CD4-positive, CD25-positive, alpha-beta regulatory T cell (primary cell): ENCODE data around the gene ATAD5. TPM values are rescaled to one million over a fixed set of nuclear protein-coding genes. Genes with fewer than 3 reads are reported as not detected.

Source experiments
- ATAC-seq, 2 donors: fragments of 150-1000 bp; cut with Tn5 transposase; one replicate each; pipeline ENCODE4 v1.10.0; 2021; ENCODE audit warnings: low read depth in 2 of 2, moderate number of reproducible peaks in 2 of 2, moderate library complexity in 1 of 2
- DNase-seq, 3 donors: peaks; one replicate each; pipeline versions ENCODE4 v3.0.0 to v3.0.0-alpha.2; 2012 to 2022; ENCODE audit warnings: mixed read lengths in 1 of 3
- H3K27ac ChIP-seq: one replicate; pipeline ENCODE4 v1.7.0; 2013; ENCODE audit warnings: mild to moderate bottlenecking, low read length; ENCODE audit not compliant: insufficient read depth, poor library complexity, severe bottlenecking
- H3K27me3 ChIP-seq: one replicate; pipeline ENCODE4 v1.7.0; 2013; ENCODE audit warnings: low read length; ENCODE audit not compliant: control insufficient read depth, insufficient read depth
- H3K36me3 ChIP-seq: one replicate; pipeline ENCODE4 v1.7.0; 2013; ENCODE audit warnings: mild to moderate bottlenecking, low read length, moderate library complexity; ENCODE audit not compliant: control insufficient read depth, insufficient read depth
- H3K4me1 ChIP-seq: 2 replicates; pipeline ENCODE4 v1.7.0; 2013; ENCODE audit warnings: mild to moderate bottlenecking, low read length; ENCODE audit not compliant: insufficient read depth, control insufficient read depth, poor library complexity, severe bottlenecking
- H3K4me3 ChIP-seq: one replicate; pipeline ENCODE4 v1.7.0; 2013; ENCODE audit warnings: low read depth, mild to moderate bottlenecking, low read length, moderate library complexity
- H3K9me3 ChIP-seq, 2 experiments: 1 replicate in 1 of 2; 2 replicates in 1 of 2; pipeline ENCODE4 v1.7.0; 2013; ENCODE audit warnings: low read length in 2 of 2, mild to moderate bottlenecking in 1 of 2, moderate library complexity in 1 of 2; ENCODE audit not compliant: control insufficient read depth in 2 of 2
- H3K27ac Mint-ChIP-seq, 3 donors: one replicate each; pipeline ENCODE4 v1.8.0; 2020 to 2022; ENCODE audit warnings: mild to moderate bottlenecking in 3 of 3, mixed read lengths in 3 of 3, moderate library complexity in 2 of 3
- H3K27me3 Mint-ChIP-seq: one replicate; pipeline ENCODE4 v1.8.0; 2022; ENCODE audit warnings: mild to moderate bottlenecking, mixed read lengths
- H3K36me3 Mint-ChIP-seq: one replicate; pipeline ENCODE4 v1.8.0; 2020; ENCODE audit warnings: mixed read lengths
- H3K4me1 Mint-ChIP-seq, 4 donors: one replicate each; pipeline ENCODE4 v1.8.0; 2020 to 2022; ENCODE audit warnings: mixed read lengths in 4 of 4, mild to moderate bottlenecking in 1 of 4
- H3K4me3 Mint-ChIP-seq, 4 donors: one replicate each; pipeline ENCODE4 v1.8.0; 2020 to 2022; ENCODE audit warnings: mild to moderate bottlenecking in 4 of 4, mixed read lengths in 4 of 4, moderate library complexity in 3 of 4
- H3K9me3 Mint-ChIP-seq, 7 donors: one replicate each; pipeline ENCODE4 v1.8.0; 2020 to 2022; ENCODE audit warnings: mixed read lengths in 7 of 7, mild to moderate bottlenecking in 3 of 7, moderate library complexity in 2 of 7
- polyA plus RNA-seq, 4 donors: library from polyadenylated mRNA; unstranded; fragments of 300-500 nt; fragmentation: Illumina TruSeq; gene quantifications; one replicate each; pipeline ENCODE4 v1.2.3, GENCODE V29; 2021
- total RNA-seq: library from RNA; stranded (reverse); gene quantifications from one replicate; pipeline ENCODE4 v1.2.3, GENCODE V29; 2022

Gene ATAD5
- total and polyA plus RNA-seq, 5 donors from 2014 or later = 0.72 to 5.7 (median 1.3) TPM

DNA sequence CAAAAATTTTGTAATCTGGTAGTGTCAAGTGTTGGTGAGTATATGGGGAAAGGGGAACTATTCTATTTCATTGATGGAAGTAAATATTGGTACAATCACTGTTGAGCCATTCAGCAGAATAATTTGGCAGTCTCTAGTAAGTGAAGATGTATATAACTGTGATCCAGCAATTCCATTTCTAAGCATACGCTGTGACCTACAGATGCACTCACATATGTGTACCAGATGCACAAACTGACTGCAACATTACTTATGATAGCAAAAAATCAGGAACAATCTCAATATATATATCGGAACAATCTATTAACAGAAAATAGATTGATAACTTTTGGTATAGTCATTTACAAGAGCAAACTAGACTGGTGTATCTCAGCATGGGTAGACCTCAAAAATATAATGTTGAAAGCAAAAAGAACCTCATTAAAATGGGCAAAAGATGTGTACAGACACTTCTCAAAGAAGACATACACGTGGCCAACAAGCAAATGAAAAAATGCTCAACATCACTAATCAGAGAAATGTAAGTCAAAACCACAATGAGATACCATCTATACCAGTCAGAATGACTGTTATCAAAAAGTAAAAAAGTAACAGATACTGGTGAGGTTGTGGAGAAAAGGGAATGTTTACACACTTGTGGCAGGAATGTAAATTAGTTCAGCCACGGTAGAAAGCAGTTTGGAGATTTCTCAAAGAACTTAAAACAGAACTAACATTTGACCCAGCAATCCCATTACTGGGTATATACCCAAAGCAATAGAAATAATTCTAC is 110.7 kb downstream of the ATAD5 start:
- ATAC-seq (no peak), DNase-seq (no peak)
- Histone ChIP-seq H3K9me3 (no peaks in the 10 kb centered on the region), H3K4me1 (peaks cover 10% of the 10 kb centered on the region), H3K4me3 (no peak overlapping the region), H3K27ac (no peak overlapping the region), H3K36me3 (no peaks in the 10 kb centered on the region), H3K27me3 (no peaks in the 10 kb centered on the region)
- H3K27ac Mint-ChIP-seq = no peak overlapping the region
- H3K4me3 Mint-ChIP-seq = no peak overlapping the region
- H3K4me1 Mint-ChIP-seq = peaks cover 3 to 10% (median 9%) of the 10 kb centered on the region in 4 donors
- no peaks in the 10 kb centered on the region for H3K27me3 Mint-ChIP-seq
- peaks cover 0 to under 1% (median 0%) of the 10 kb centered on the region in 7 donors for H3K9me3 Mint-ChIP-seq
- no peaks in the 10 kb centered on the region for H3K36me3 Mint-ChIP-seq

Other genes with a start within 250 kb of the ATAD5 start
- gene CRLF3, start 7.3 kb upstream of the ATAD5 start, total RNA-seq = 76.2 TPM
- 100 to 1,000 TPM; 101 to 169 (median 131) TPM for gene CRLF3, start 7.3 kb upstream of the ATAD5 start, polyA plus RNA-seq
- gene TEFM, start 74.3 kb downstream of the ATAD5 start, total RNA-seq = 10.0 TPM
- 10 to 100 TPM; 19.3 to 21.7 (median 19.5) TPM for gene TEFM, start 74.3 kb downstream of the ATAD5 start, polyA plus RNA-seq
- 2.6 TPM for gene ADAP2, start 90.0 kb downstream of the ATAD5 start, total RNA-seq
- gene ADAP2, start 90.0 kb downstream of the ATAD5 start, polyA plus RNA-seq = not detected
- gene RNF135, start 139.1 kb downstream of the ATAD5 start, total RNA-seq = 3.8 TPM
- 10 to 100 TPM in 3 of 4 donors, 1 to 10 TPM in 1; 9.4 to 17.8 (median 11.3) TPM for gene RNF135, start 139.1 kb downstream of the ATAD5 start, polyA plus RNA-seq